Measurements from ENCODE around the gene POMP. TPM values are rescaled to one million over a fixed set of nuclear protein-coding genes. Genes with fewer than 3 reads are reported as not detected.

Gene POMP
- total RNA-seq, 1 donor from 2014 or later = 108 TPM

GRCh38 chr13:28716511-28716910 is 57.6 kb downstream of the POMP start:
- no peak overlapping the region for H3K4me3 Mint-ChIP-seq (ENCODE audit: unreplicated experiment)
- H3K9me3 Mint-ChIP-seq (ENCODE audit: unreplicated experiment) = no peaks in the 10 kb centered on the region
- peaks cover 24% of the 10 kb centered on the region for H3K4me1 Mint-ChIP-seq (ENCODE audit: unreplicated experiment)

GRCh38 chr13:28717170-28717569 is 58.2 kb downstream of the POMP start:
- DNase-seq (ENCODE audit: low spot score) = no peak
- H3K36me3 Mint-ChIP-seq (ENCODE audit: low read depth, unreplicated experiment) = no peaks in the 10 kb centered on the region
- H3K4me1 Mint-ChIP-seq (ENCODE audit: unreplicated experiment) = peaks cover 24% of the 10 kb centered on the region
- TF ChIP-seq CTCF (IDR thresholded peaks at IDR 0.05; ENCODE audit: unreplicated experiment) = no peak
- H3K4me3 Mint-ChIP-seq (ENCODE audit: unreplicated experiment) = peak overlapping the region; percentile 83
- no peak overlapping the region for H3K27ac Mint-ChIP-seq (ENCODE audit: unreplicated experiment)
- H3K9me3 Mint-ChIP-seq (ENCODE audit: unreplicated experiment) = no peaks in the 10 kb centered on the region
- peaks cover 4% of the 10 kb centered on the region for H3K27me3 Mint-ChIP-seq (ENCODE audit: unreplicated experiment)

More at GRCh38 chr13:28716511-28716910, 57.6 kb downstream of the POMP start:
- no peak for DNase-seq (ENCODE audit: low spot score)
- Mint-ChIP-seq H3K36me3 (ENCODE audit: low read depth, unreplicated experiment) (no peaks in the 10 kb centered on the region), H3K27ac (ENCODE audit: unreplicated experiment) (no peak overlapping the region), H3K27me3 (ENCODE audit: unreplicated experiment) (peaks cover 4% of the 10 kb centered on the region)
- TF ChIP-seq CTCF (IDR thresholded peaks at IDR 0.05; ENCODE audit: unreplicated experiment) = no peak

GRCh38 chr13:28718196-28718542 is 59.2 kb downstream of the POMP start:
- H3K36me3 Mint-ChIP-seq (ENCODE audit: low read depth, unreplicated experiment) = no peaks in the 10 kb centered on the region
- peak overlapping the region; percentile 93 for H3K4me3 Mint-ChIP-seq (ENCODE audit: unreplicated experiment)
- H3K9me3 Mint-ChIP-seq (ENCODE audit: unreplicated experiment) = no peaks in the 10 kb centered on the region
- H3K4me1 Mint-ChIP-seq (ENCODE audit: unreplicated experiment) = peaks cover 24% of the 10 kb centered on the region
- no peak overlapping the region for H3K27ac Mint-ChIP-seq (ENCODE audit: unreplicated experiment)
- H3K27me3 Mint-ChIP-seq (ENCODE audit: unreplicated experiment) = peaks cover 3% of the 10 kb centered on the region
- DNase-seq (ENCODE audit: low spot score) = no peak
- no peak for TF ChIP-seq CTCF (IDR thresholded peaks at IDR 0.05; ENCODE audit: unreplicated experiment)

- no peaks in the 10 kb centered on the region for H3K9me3 Mint-ChIP-seq (ENCODE audit: unreplicated experiment)
- no peak within 1 kb of the TSS for H3K27ac Mint-ChIP-seq (ENCODE audit: unreplicated experiment)
- peaks cover 2% of the 10 kb centered on the region for H3K27me3 Mint-ChIP-seq (ENCODE audit: unreplicated experiment)
- H3K36me3 Mint-ChIP-seq (ENCODE audit: low read depth, unreplicated experiment) = no peaks in the 10 kb centered on the region
- peaks cover 24% of the 10 kb centered on the region for H3K4me1 Mint-ChIP-seq (ENCODE audit: unreplicated experiment)
- H3K4me3 Mint-ChIP-seq (ENCODE audit: unreplicated experiment) = peak within 1 kb of the TSS; percentile 93
- peak; percentile 99 for DNase-seq (ENCODE audit: low spot score)
- no peak for TF ChIP-seq CTCF (IDR thresholded peaks at IDR 0.05; ENCODE audit: unreplicated experiment)
Measured at GRCh38 chr13:28718543-28719226, 59.8 kb downstream of the POMP start, which contains the start of gene SLC46A3. TSS of gene SLC46A3 (minus strand) at chr13:28718970. CDS start at chr13:28717998, 972 bp downstream.

GRCh38 chr13:28719227-28720055 is 60.5 kb downstream of the POMP start:
- H3K4me1 Mint-ChIP-seq (ENCODE audit: unreplicated experiment) = peaks cover 24% of the 10 kb centered on the region
- H3K27me3 Mint-ChIP-seq (ENCODE audit: unreplicated experiment) = peaks cover 2% of the 10 kb centered on the region
- H3K9me3 Mint-ChIP-seq (ENCODE audit: unreplicated experiment) = no peaks in the 10 kb centered on the region
- DNase-seq (ENCODE audit: low spot score) = no peak
- peak overlapping the region; percentile 91 for H3K4me3 Mint-ChIP-seq (ENCODE audit: unreplicated experiment)
- H3K27ac Mint-ChIP-seq (ENCODE audit: unreplicated experiment) = no peak overlapping the region
- H3K36me3 Mint-ChIP-seq (ENCODE audit: low read depth, unreplicated experiment) = no peaks in the 10 kb centered on the region
- no peak for TF ChIP-seq CTCF (IDR thresholded peaks at IDR 0.05; ENCODE audit: unreplicated experiment)
